NCI-H82 (cell line): ENCODE results near the gene PDSS2.
"Not testable (repeated sequence)": the region's sequence is repeated elsewhere in the genome, so short reads cannot be mapped to it uniquely, and the experiment has no call there.

Experiments
- DNase-seq: peaks from one replicate; lab custom pipeline; 2025; lab: John Stamatoyannopoulos, UW

Gene PDSS2

GRCh38 chr6:107216197-107216933, 243.0 kb downstream of the PDSS2 start:
- no peak for DNase-seq

DNA sequence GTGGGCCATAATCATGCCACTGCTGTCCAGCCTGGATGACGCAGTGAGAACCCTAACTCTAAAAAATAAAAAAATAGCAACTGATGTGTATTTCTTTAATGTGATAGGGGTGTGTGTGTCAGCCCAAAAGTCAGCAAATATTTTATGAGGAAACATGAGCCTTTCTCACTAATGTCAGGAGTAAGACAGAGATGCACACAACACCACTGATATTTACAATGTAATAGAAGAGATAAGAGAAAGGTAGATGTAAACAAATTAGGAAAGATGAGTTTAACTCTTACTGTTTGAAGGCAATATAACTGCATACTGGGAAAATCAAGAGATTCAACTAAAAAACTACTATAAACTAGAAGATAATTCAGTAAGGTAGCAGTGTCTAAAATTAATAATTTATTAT, 244.0 kb downstream of the PDSS2 start:
- DNase-seq, result no peak

GRCh38 chr6:107214655-107215054, 244.7 kb downstream of the PDSS2 start:
- no peak for DNase-seq

DNA sequence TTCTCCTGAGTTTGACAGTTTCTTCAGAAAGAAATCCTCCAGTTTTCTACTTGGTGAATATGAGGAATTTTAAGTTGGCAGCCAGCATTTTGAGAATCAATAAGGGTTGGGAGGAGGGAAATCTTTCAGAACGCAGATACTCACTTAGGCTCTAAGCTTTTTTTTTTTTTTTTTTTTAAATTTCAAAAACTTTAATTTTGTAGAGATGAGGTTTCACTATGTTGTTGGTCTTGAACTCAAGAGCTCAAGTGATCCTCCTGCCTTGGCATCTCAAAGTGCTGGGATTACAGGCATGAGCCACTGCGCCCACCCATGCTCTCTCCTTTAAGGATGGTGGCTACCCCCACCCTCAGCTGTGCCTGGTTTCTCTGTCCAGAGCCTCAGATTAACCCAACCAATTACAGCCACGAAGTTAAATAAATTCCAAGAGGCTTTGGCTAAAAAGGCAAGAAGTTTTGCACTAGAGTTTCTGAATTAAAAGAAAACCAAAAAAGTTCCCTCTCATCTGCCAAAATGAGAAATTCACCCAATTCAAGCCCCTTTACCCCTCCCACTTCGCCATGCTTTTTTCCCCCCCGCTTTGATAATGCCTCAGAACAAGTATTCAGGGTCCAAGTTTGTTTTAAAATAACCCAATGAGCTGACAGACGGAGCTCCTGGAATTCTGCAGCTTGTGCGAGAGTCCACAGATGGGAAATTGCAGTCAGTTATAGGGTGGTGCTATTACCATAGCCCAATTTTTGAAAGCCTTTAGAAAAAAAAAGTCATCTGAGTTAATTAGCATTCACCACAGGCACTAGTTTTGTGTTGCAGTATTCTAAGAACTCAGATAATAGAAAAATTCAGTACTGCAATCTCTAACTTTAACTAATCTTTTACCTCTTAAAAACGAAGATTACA, 249.7 kb downstream of the PDSS2 start:
- DNase-seq, result no peak

GRCh38 chr6:107207251-107207873, 252.0 kb downstream of the PDSS2 start:
- no peak for DNase-seq

GRCh38 chr6:107205058-107205998, 254.0 kb downstream of the PDSS2 start:
- DNase-seq, result no peak

DNA sequence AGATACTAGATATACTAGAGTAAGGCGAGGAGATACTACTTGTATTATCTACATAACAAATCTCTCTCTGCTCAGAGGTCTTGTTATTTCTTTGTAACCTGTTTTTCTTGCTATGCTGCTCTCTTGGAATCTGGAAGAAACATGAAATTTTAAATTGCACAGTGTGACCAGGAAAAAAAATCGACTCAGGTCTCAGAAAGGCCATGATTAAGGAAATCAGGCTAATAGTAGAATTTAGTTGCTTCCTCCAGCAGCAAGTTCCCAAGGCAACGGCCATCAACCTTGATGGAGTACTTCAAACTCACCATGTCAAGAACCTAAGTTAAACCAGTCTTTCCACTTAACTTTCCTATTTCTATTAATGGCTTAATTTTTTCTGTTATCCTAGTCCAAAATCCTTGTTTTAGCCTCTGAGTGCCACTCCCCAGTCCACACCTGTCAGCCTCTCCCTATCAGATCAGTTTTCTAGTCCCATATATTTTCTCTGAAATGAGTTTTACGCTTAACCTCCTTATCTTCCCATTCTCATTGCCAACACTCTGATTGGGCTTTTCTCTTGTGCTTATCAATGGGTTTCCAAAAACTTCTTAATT, 256.4 kb downstream of the PDSS2 start:
- DNase-seq, result no peak

GRCh38 chr6:107198631-107199416, 260.5 kb downstream of the PDSS2 start:
- DNase-seq, result no peak

- no peak for DNase-seq
Observed at GRCh38 chr6:107196152-107196551, 263.2 kb downstream of the PDSS2 start.

DNA sequence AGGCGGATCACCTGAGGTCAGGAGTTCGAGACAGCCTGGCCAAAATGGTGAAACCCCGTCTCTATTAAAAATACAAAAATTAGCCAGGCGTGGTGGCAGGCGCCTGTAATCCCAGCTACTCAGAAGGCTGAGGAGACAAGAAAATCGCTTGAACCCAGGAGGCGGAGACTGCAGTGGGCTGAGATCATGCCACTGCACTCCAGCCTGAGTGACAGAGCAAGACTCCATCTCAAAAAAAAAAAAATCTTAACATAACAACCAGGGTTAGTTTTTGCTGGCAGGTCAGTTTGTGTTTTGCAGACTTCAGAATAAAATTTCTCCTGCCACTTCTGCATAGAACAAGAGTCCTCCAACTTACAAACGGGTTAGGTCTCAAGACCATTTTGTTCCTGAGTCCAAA, 264.6 kb downstream of the PDSS2 start:
- not testable (repeated sequence) for DNase-seq

GRCh38 chr6:107192830-107193229, 266.5 kb downstream of the PDSS2 start:
- no peak for DNase-seq

GRCh38 chr6:107187630-107188029, 271.7 kb downstream of the PDSS2 start:
- DNase-seq, result no peak

DNA sequence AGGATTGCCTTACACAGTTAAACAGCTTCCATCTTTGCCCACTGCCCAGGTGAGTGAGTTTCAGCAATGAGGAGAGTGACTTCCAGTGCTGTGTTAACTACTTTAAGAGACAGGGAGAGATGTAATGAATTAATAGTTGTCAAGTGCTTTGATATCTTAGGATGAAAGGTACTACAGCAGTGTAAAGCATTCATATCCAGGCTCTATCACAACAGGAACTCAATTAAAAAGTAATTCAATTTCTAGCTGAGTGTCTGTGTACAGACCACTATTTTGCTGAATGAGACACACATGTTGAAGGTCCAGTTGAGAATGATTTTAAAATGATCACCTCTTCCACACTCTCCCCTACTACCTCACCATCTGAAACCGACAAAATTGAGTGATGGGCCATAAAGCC, 273.3 kb downstream of the PDSS2 start:
- DNase-seq, result no peak

GRCh38 chr6:107185391-107185970, 273.9 kb downstream of the PDSS2 start:
- peak; percentile 21 for DNase-seq

GRCh38 chr6:107184435-107184834, 274.9 kb downstream of the PDSS2 start:
- no peak for DNase-seq

DNA sequence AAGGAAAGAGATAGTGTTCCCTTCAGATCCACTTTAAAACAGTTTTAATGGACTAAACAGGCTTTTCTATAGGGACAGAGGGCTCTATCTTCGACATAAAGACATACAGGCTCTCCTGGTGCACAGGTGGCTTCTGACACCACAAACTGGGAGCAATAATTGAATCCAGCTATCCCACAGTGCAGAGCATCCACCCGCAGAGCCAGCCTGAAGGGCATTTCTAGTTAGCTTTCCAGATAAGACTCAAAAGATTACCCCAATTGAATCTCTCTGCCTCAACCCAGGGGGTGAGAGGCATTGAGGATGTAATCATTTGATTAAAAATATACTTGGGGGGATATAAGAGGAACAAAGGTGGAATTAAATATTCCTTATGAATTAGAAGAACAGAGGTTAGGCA, 279.3 kb downstream of the PDSS2 start:
- DNase-seq, result no peak

- DNase-seq, result peak; percentile 64
Observed at GRCh38 chr6:107179004-107179403, 280.4 kb downstream of the PDSS2 start.

GRCh38 chr6:107173779-107174178, 285.6 kb downstream of the PDSS2 start:
- DNase-seq, result no peak

DNA sequence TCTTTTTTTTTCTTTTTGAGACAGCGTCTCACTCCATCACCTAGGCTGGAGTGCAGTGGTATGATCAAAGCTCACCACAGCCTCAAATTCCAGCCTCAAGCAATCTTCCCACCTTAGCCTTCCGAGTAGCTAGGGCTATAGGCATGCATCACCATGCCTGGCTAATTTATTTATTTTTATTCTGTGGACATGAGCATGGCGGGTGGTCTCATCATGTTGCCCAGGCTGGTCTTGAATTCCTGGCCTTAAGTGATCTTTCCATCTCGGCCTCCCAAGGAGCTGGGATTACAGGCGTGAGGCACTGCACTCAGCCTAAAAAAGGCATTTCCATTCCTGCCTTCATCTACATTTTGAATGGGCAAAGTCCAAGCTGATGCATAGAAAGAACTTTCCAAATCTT, 287.9 kb downstream of the PDSS2 start:
- DNase-seq, result peak; percentile 43

- DNase-seq, result not testable (repeated sequence)
Observed at GRCh38 chr6:107164299-107164698, 295.1 kb downstream of the PDSS2 start.
